HepG2 (cell line): Measurements from ENCODE around the gene USP36. TPM values are rescaled to one million over a fixed set of nuclear protein-coding genes. Genes with fewer than 3 reads are reported as not detected.

ENCODE experiments used
- ATAC-seq: fragments of 200-7000 bp; cut with Tn5 transposase; 3 replicates; pipeline ENCODE4 v1.9.1; 2020; ENCODE audit warnings: mild to moderate bottlenecking, moderate library complexity
- BruUV-seq: library from RNA; stranded (reverse); fragments of 400-500 nt; replicated peaks from 2 replicates; lab custom pipeline; 2021; lab: Mats Ljungman, UMichigan
- CTCF ChIA-PET: fragments of 300-600 bp; formaldehyde crosslinking; extraction: SDS; loops from one replicate; lab custom pipeline; 2021; ENCODE audit warnings: low total read pairs, inconsistent platforms, low intra/inter-chr PET ratio; lab: Yijun Ruan, JAX
- POLR2A ChIA-PET: fragments of 350-600 bp; sonication (Branson Sonifier 250); formaldehyde crosslinking; loops from one replicate; lab custom pipeline; 2020; ENCODE audit warnings: antibody characterized with exemption, inconsistent platforms; lab: Yijun Ruan, JAX
- DNase-seq: peaks from one replicate; pipeline ENCODE4 v3.0.0-alpha.2; 2015; ENCODE audit warnings: low spot score
- FAIRE-seq: peaks from 3 replicates; lab custom pipeline; 2011; peaks lifted over from hg19 to GRCh38; lab: Jason Lieb, UNC
- H2AFZ ChIP-seq: one replicate; pipeline ENCODE4 v1.6.1; 2011; ENCODE audit warnings: low read length, inconsistent platforms
- H3K27ac ChIP-seq: fragments of 300-600 bp; 3 replicates; pipeline ENCODE4 v1.8.0; 2011; ENCODE audit warnings: mixed run types, mild to moderate bottlenecking, mixed read lengths, low read length, inconsistent platforms; ENCODE audit not compliant: insufficient read depth; ENCODE audit errors: extremely low read length
- H3K27me3 ChIP-seq, 2 experiments: fragments of 200-600 bp in 1 of 2; 2 replicates in 1 of 2; 3 replicates in 1 of 2; pipeline versions ENCODE4 v1.6.0 to v1.8.0; 2011; ENCODE audit warnings: low read length in 2 of 2, mild to moderate bottlenecking in 2 of 2, moderate library complexity in 2 of 2, inconsistent platforms in 1 of 2; ENCODE audit not compliant: insufficient read depth in 2 of 2, control insufficient read depth in 1 of 2
- H3K36me3 ChIP-seq, 2 experiments: fragments of 200-600 bp in 1 of 2; replicated peaks in 1 of 2; 2 replicates in 1 of 2; 3 replicates in 1 of 2; pipeline versions ENCODE4 v1.5.1 to v1.8.0; 2011; ENCODE audit warnings: low read length in 2 of 2, inconsistent platforms in 1 of 2; ENCODE audit not compliant: insufficient read depth in 2 of 2, control insufficient read depth in 1 of 2
- H3K4me1 ChIP-seq: 2 replicates; pipeline ENCODE4 v1.5.1; 2012; ENCODE audit warnings: low read length, inconsistent platforms; ENCODE audit not compliant: insufficient read depth
- H3K4me2 ChIP-seq: 2 replicates; pipeline ENCODE4 v1.6.0; 2011; ENCODE audit warnings: low read depth, low read length, inconsistent platforms
- H3K4me3 ChIP-seq, 3 experiments: fragments of 200-600 bp in 1 of 3; sonication (generic), shearing (Covaris generic) in 1 of 3; replicated peaks in 1 of 3; 2 replicates each; pipeline ENCODE4 v1.5.1; 2011 to 2016; ENCODE audit warnings: low read length in 3 of 3, inconsistent platforms in 2 of 3, low read depth in 2 of 3, mild to moderate bottlenecking in 2 of 3, control low read depth in 1 of 3, mixed read lengths in 1 of 3; ENCODE audit not compliant: insufficient read depth in 1 of 3
- H3K79me2 ChIP-seq: one replicate; pipeline ENCODE4 v1.6.1; 2011; ENCODE audit warnings: low read length, inconsistent platforms; ENCODE audit not compliant: insufficient read depth
- H3K9ac ChIP-seq: 2 replicates; pipeline ENCODE4 v1.6.0; 2011; ENCODE audit warnings: mild to moderate bottlenecking, low read depth, low read length, inconsistent platforms; ENCODE audit not compliant: insufficient read depth
- H3K9me3 ChIP-seq: 2 replicates; pipeline ENCODE4 v1.5.1; 2012; ENCODE audit warnings: mild to moderate bottlenecking, low read length
- H4K20me1 ChIP-seq: 2 replicates; pipeline ENCODE4 v1.6.0; 2011; ENCODE audit warnings: inconsistent platforms, mild to moderate bottlenecking, low read length, moderate library complexity; ENCODE audit not compliant: insufficient read depth
- FOXP1 ChIP-seq, 2 experiments: fragments of 450-650 bp in 1 of 2; IDR thresholded peaks; 2 replicates each; pipeline ENCODE4 v1.6.1; 2017 to 2018; ENCODE audit warnings: antibody characterized with exemption in 1 of 2
- RFX1 ChIP-seq: fragments of 450-650 bp; IDR thresholded peaks from 2 replicates; pipeline ENCODE4 v1.6.1; 2017
- SALL2 ChIP-seq: sonication (generic); formaldehyde crosslinking; IDR thresholded peaks from 2 replicates; pipeline ENCODE4 v1.8.1; 2023; ENCODE audit warnings: mild to moderate bottlenecking, missing genetic modification reagents, inconsistent platforms
- ZBTB46 ChIP-seq: sonication (generic); formaldehyde crosslinking; IDR thresholded peaks from 2 replicates; pipeline ENCODE4 v1.4.0; 2020; ENCODE audit warnings: mild to moderate bottlenecking, missing genetic modification reagents, borderline replicate concordance
- ZMYM4 ChIP-seq: sonication (generic); formaldehyde crosslinking; IDR thresholded peaks from 2 replicates; pipeline ENCODE4 v1.8.1; 2023; ENCODE audit warnings: mild to moderate bottlenecking, missing genetic modification reagents
- ZNF12 ChIP-seq: sonication (generic); formaldehyde crosslinking; IDR thresholded peaks from 2 replicates; pipeline ENCODE4 v1.5.0; 2020; ENCODE audit warnings: missing genetic modification reagents
- ZNF574 ChIP-seq: sonication (generic); formaldehyde crosslinking; IDR thresholded peaks from 2 replicates; pipeline ENCODE4 v1.4.0; 2020; ENCODE audit warnings: missing genetic modification reagents
- ZSCAN30 ChIP-seq: sonication (generic); formaldehyde crosslinking; IDR thresholded peaks from 2 replicates; pipeline ENCODE4 v1.5.0; 2020; ENCODE audit warnings: mild to moderate bottlenecking, missing genetic modification reagents
- WGBS: methylation state at CpG from one replicate; pipeline ENCODE4 v1.1.6; 2017; ENCODE audit warnings: low lambda C conversion rate; 5-methylcytosine and 5-hydroxymethylcytosine counted together
- in situ Hi-C: cut with HindIII; loops from 2 replicates; pipeline ENCODE4 v1.10.0; 2017; ENCODE audit warnings: low pct_unique_long_range_greater_than_20kb; ENCODE audit not compliant: extremely low pct_ligation_motif_present
- intact Hi-C: fragments of 100-400 bp; cut with micrococcal nuclease; formaldehyde crosslinking; loops from one replicate; pipeline ENCODE4 v1.10.0; 2022; ENCODE audit not compliant: unreplicated experiment
- polyA plus RNA-seq, 8 experiments: library from polyadenylated mRNA; depleted of rRNA in 3 of 8; stranded (reverse) in 7 of 8; unstranded in 1 of 8; fragments of >200 nt; fragmentation: Illumina TruSeq in 4 of 8; extraction: Trizol in 4 of 8; gene quantifications; 2 replicates each; pipeline versions ENCODE4 v1.2.1 to v1.2.3, GENCODE V29; 2011 to 2016; ENCODE audit warnings: low read depth in 4 of 8, missing spikeins in 1 of 8, mixed read lengths in 1 of 8; ENCODE audit not compliant: insufficient read depth in 1 of 8
- total RNA-seq, 5 experiments: library from RNA; depleted of rRNA; stranded (reverse); fragments of >200 nt; fragmentation: Illumina TruSeq; extraction: Trizol; gene quantifications; 2 replicates each; pipeline ENCODE4 v1.2.3, GENCODE V29; 2016; ENCODE audit warnings: low read depth in 1 of 5
- TF ChIP-seq, protein P1 (sequence below): sonication (generic); formaldehyde crosslinking; IDR thresholded peaks from 2 replicates; pipeline ENCODE4 v1.9.0; 2021; ENCODE audit warnings: missing genetic modification reagents, mild to moderate bottlenecking, borderline replicate concordance
- TF ChIP-seq, protein P2 (sequence below): IDR thresholded peaks from 2 replicates; pipeline ENCODE4 v1.6.1; 2016; ENCODE audit warnings: mild to moderate bottlenecking

The USP36 gene
- total and polyA plus RNA-seq, 2 of the 13 experiments (the other 11 are each of a cell fraction or from before 2014, with no cell fraction given), result 29.6 to 45.9 TPM

DNA sequence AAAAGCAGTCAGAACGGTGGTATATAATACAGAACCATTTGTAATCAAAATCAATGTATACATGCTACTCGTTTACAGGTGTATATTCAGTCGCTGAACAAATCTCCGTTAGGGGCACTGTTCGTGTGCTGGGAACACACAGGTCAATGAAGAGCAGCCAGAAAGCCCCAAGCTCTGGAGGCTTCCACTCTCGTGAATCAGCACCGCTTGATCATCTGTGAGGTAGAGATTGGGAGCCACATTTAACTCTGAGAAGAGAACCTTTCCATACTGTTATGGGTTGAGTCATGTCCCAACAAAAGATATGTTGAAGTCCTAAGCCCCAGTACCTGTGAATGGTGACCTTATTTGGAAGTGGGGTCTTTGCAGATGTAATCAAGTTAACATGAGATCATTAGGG, 53.2 kb downstream of the USP36 start:
- Histone ChIP-seq H3K4me2 (no peak overlapping the region), H3K9ac (no peak overlapping the region), H3K4me1 (peaks cover 57% of the 10 kb centered on the region), H3K79me2 (no peaks in the 10 kb centered on the region), H3K9me3 (no peaks in the 10 kb centered on the region), H3K36me3 (peaks cover 0 to 4% of the 10 kb centered on the region in 2 experiments; a peak in 1 of 5 replicates), H3K27me3 (no peaks in the 10 kb centered on the region), H3K4me3 (no peak overlapping the region), H3K27ac (no peak overlapping the region), H4K20me1 (no peaks in the 10 kb centered on the region), H2AFZ (no peak overlapping the region)
- intact Hi-C loops, result no loop called here
- no TSS peak for BruUV-seq
- in situ Hi-C loops, result no loop called here
- 93% methylated on average over 7 of the region's 7 CpGs for WGBS
- FAIRE-seq, result peak; percentile 12
- no peak for DNase-seq
- no peak for ATAC-seq
- no peak for TF ChIP-seq ZBTB46 (CRISPR knock-in tag)
- TF ChIP-seq ZNF12 (CRISPR knock-in tag), result no peak
- TF ChIP-seq FOXP1 (IDR thresholded peaks at IDR 0.05), result no peak
- TF ChIP-seq FOXP1 (CRISPR knock-in tag; IDR thresholded peaks at IDR 0.05), result no peak
- CTCF ChIA-PET, result no interaction called here
- POLR2A ChIA-PET, result no interaction called here

DNA sequence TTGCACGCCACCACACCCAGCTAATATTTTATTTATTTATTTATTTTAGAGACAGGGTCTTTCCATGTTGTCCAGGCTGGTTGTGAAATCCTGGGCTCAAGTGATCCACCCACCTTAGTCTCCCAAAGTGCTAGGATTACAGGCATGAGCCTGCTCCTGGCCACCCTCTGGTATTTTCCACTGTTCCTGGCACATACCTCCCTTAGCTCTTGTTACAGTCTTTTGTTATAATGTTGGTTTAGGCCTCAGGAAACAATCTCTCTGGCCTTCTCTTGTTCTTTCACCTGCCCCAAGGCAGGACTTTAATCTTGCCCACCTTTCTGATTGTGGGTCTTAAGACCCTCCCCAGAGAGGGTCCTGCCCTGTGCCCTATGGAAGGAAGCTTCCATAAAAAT, 55.0 kb downstream of the USP36 start:
- in situ Hi-C loops (no loop called here), intact Hi-C loops (no loop called here)
- BruUV-seq, result no TSS peak
- CTCF ChIA-PET, result no interaction called here
- Histone ChIP-seq H3K9ac (no peak overlapping the region), H3K4me1 (peaks cover 52% of the 10 kb centered on the region), H3K4me2 (no peak overlapping the region), H3K4me3 (no peak overlapping the region), H3K36me3 (no peaks in the 10 kb centered on the region; a peak in 1 of 5 replicates), H3K79me2 (peaks cover 11% of the 10 kb centered on the region), H4K20me1 (peaks cover 4% of the 10 kb centered on the region; the same call in 1 of the 2 replicates), H3K27me3 (no peaks in the 10 kb centered on the region; a peak in 1 of 5 replicates), H3K9me3 (no peaks in the 10 kb centered on the region), H3K27ac (no peak overlapping the region), H2AFZ (no peak overlapping the region)
- DNase-seq, result peak; percentile 41
- WGBS, result 96% methylated on average over 1 of the region's 1 CpG
- no peak for FAIRE-seq
- no peak for ATAC-seq
- POLR2A ChIA-PET, result interaction anchor here (1.1 kb wide), 1 partner anchor 38 kb away, joined by 4 read pairs; no protein-coding TSS in a partner anchor
- TF ChIP-seq, protein P1, sequence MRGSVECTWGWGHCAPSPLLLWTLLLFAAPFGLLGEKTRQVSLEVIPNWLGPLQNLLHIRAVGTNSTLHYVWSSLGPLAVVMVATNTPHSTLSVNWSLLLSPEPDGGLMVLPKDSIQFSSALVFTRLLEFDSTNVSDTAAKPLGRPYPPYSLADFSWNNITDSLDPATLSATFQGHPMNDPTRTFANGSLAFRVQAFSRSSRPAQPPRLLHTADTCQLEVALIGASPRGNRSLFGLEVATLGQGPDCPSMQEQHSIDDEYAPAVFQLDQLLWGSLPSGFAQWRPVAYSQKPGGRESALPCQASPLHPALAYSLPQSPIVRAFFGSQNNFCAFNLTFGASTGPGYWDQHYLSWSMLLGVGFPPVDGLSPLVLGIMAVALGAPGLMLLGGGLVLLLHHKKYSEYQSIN (CRISPR knock-in tag), result no peak
- TF ChIP-seq SALL2 (CRISPR knock-in tag), result no peak
- no peak for TF ChIP-seq ZNF574 (CRISPR knock-in tag)
- TF ChIP-seq RFX1, result no peak
- TF ChIP-seq, protein P2, sequence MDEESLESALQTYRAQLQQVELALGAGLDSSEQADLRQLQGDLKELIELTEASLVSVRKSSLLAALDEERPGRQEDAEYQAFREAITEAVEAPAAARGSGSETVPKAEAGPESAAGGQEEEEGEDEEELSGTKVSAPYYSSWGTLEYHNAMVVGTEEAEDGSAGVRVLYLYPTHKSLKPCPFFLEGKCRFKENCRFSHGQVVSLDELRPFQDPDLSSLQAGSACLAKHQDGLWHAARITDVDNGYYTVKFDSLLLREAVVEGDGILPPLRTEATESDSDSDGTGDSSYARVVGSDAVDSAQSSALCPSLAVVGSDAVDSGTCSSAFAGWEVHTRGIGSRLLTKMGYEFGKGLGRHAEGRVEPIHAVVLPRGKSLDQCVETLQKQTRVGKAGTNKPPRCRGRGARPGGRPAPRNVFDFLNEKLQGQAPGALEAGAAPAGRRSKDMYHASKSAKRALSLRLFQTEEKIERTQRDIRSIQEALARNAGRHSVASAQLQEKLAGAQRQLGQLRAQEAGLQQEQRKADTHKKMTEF (CRISPR knock-in tag), result 0 out of 2 replicates have a peak, but pooled peaks have one; percentile 37
- TF ChIP-seq ZSCAN30 (CRISPR knock-in tag), result no peak
- TF ChIP-seq ZMYM4 (CRISPR knock-in tag), result no peak
